GM12878 (cell line): Measurements from ENCODE around the gene TFCP2.

Experiments used
- CREM ChIP-seq: IDR thresholded peaks from 2 replicates; pipeline ENCODE4 v1.6.1; 2014; ENCODE audit warnings: antibody characterized with exemption, low read depth
- CTCF ChIP-seq, 3 experiments: IDR thresholded peaks in 2 of 3; conservative IDR thresholded peaks in 1 of 3; 2 replicates each; pipeline ENCODE4 v1.5.1; 2011; ENCODE audit warnings: low read depth in 3 of 3, low read length in 3 of 3, mild to moderate bottlenecking in 3 of 3, control low read depth in 2 of 3, moderate library complexity in 2 of 3, inconsistent platforms in 1 of 3, mixed read lengths in 1 of 3; ENCODE audit not compliant: control insufficient read depth in 2 of 3, insufficient read depth in 1 of 3; ENCODE audit errors: extremely low read depth in 1 of 3
- GABPA ChIP-seq: IDR thresholded peaks from 2 replicates; pipeline ENCODE4 v1.6.1; 2014; ENCODE audit warnings: antibody characterized with exemption, low read depth, mild to moderate bottlenecking, inconsistent platforms
- JUND ChIP-seq: IDR thresholded peaks from 2 replicates; pipeline ENCODE4 v1.6.1; 2012; ENCODE audit warnings: low read depth, mild to moderate bottlenecking, low read length, improper control_type of control experiment, moderate library complexity
- NFXL1 ChIP-seq: fragments of 450-650 bp; IDR thresholded peaks from 2 replicates; pipeline ENCODE4 v1.6.1; 2017; ENCODE audit warnings: antibody characterized with exemption, mild to moderate bottlenecking, borderline replicate concordance
- NR2C1 ChIP-seq: fragments of 450-650 bp; IDR thresholded peaks from 2 replicates; pipeline ENCODE4 v1.6.1; 2017; ENCODE audit warnings: antibody characterized with exemption, mild to moderate bottlenecking, moderate library complexity
- POLR2A ChIP-seq: IDR thresholded peaks from 2 replicates; pipeline ENCODE4 v1.6.1; 2011; ENCODE audit warnings: low read depth, mild to moderate bottlenecking, low read length
- POLR2AphosphoS2 ChIP-seq: IDR thresholded peaks from 2 replicates; pipeline ENCODE4 v1.6.1; 2011; ENCODE audit warnings: low read depth, mild to moderate bottlenecking, low read length, improper control_type of control experiment, moderate library complexity
- RAD21 ChIP-seq: IDR thresholded peaks from 2 replicates; pipeline ENCODE4 v1.6.1; 2011; ENCODE audit warnings: mild to moderate bottlenecking, low read depth, low read length, moderate library complexity; ENCODE audit not compliant: insufficient read depth
- RFX5 ChIP-seq: IDR thresholded peaks from 2 replicates; pipeline ENCODE4 v1.6.1; 2011; ENCODE audit warnings: low read depth, low read length, improper control_type of control experiment
- SUZ12 ChIP-seq: fragments of 200-600 bp; sonication (generic); IDR thresholded peaks from one replicate; pipeline ENCODE4 v1.6.1; 2018; ENCODE audit warnings: antibody characterized with exemption, mild to moderate bottlenecking; ENCODE audit not compliant: unreplicated experiment
- ZBTB11 ChIP-seq: fragments of 450-650 bp; formaldehyde crosslinking; IDR thresholded peaks from 2 replicates; pipeline ENCODE4 v1.5.0; 2022; ENCODE audit warnings: mild to moderate bottlenecking, missing genetic modification characterization

GRCh38 chr12:51160814-51161459, 12.0 kb downstream of the TFCP2 start:
- TF ChIP-seq SUZ12 (no peak), CREM (no peak), GABPA (no peak), CTCF (IDR thresholded peaks at IDR 0.05 in 2 of 3, conservative IDR thresholded peaks at IDR 0.05 in 1 of 3; ENCODE audit: control insufficient read depth in 2 of 3, extremely low read depth in 1 of 3, insufficient read depth in 1 of 3, low read depth in 3 of 3, low read length in 3 of 3) (no peak), NFXL1 (no peak), NR2C1 (no peak), JUND (no peak), ZBTB11 (no peak), POLR2AphosphoS2 (no peak), RFX5 (no peak), RAD21 (no peak), POLR2A (no peak)
